GM18511 (cell line): ENCODE results near the gene ANKRD42.

ENCODE experiments used
- ATAC-seq: cut with Tn5 transposase; IDR thresholded peaks from one replicate; pipeline ENCODE4 v1.9.1; 2021; ENCODE audit warnings: mild to moderate bottlenecking, moderate library complexity; ENCODE audit not compliant: unreplicated experiment

ANKRD42 gene

GRCh38 chr11:83193315-83194280 lies at the start of gene ANKRD42:
ANKRD42 (plus strand) TSS chr11:83193712; CDS start chr11:83194671, 959 bp downstream.
- ATAC-seq, result peak; percentile 92

GRCh38 chr11:83147895-83148294 lies 45.6 kb upstream of the ANKRD42 start:
- no peak for ATAC-seq

- no peak for ATAC-seq
Measured at GRCh38 chr11:83150450-83150849, 43.1 kb upstream of the ANKRD42 start.

- no peak for ATAC-seq
Measured at GRCh38 chr11:83151274-83151977, 42.1 kb upstream of the ANKRD42 start.

GRCh38 chr11:83152264-83152663 lies 41.2 kb upstream of the ANKRD42 start:
- no peak for ATAC-seq

GRCh38 chr11:83153764-83154163 lies 39.7 kb upstream of the ANKRD42 start:
- ATAC-seq, result no peak

GRCh38 chr11:83156144-83156995 lies 37.1 kb upstream of the ANKRD42 start:
- peak; percentile 93 for ATAC-seq

GRCh38 chr11:83156996-83157593 lies 36.4 kb upstream of the ANKRD42 start, which contains the start of gene PCF11:
PCF11 (plus strand) TSS chr11:83157131; CDS start chr11:83157440, 309 bp downstream.
- ATAC-seq, result peak; percentile 7

GRCh38 chr11:83157594-83158356 lies 35.7 kb upstream of the ANKRD42 start:
- ATAC-seq, result no peak

- no peak for ATAC-seq
Measured at GRCh38 chr11:83158357-83158786, 35.1 kb upstream of the ANKRD42 start.

- ATAC-seq, result no peak
Measured at GRCh38 chr11:83158965-83159901, 34.3 kb upstream of the ANKRD42 start.

GRCh38 chr11:83159902-83160865 lies 33.3 kb upstream of the ANKRD42 start:
- no peak for ATAC-seq

GRCh38 chr11:83161610-83162199 lies 31.8 kb upstream of the ANKRD42 start:
- ATAC-seq, result no peak

GRCh38 chr11:83162377-83162776 lies 31.1 kb upstream of the ANKRD42 start:
- ATAC-seq, result peak; percentile 66

- ATAC-seq, result no peak
Measured at GRCh38 chr11:83166193-83166866, 27.2 kb upstream of the ANKRD42 start.

- ATAC-seq, result no peak
Measured at GRCh38 chr11:83168756-83169155, 24.8 kb upstream of the ANKRD42 start.
